NCI-H1930 (cell line): ENCODE measurements around the gene THSD7A.
"Not testable (repeated sequence)": the region's sequence is repeated elsewhere in the genome, so short reads cannot be mapped to it uniquely, and the experiment has no call there.

ENCODE experiments used
- DNase-seq, 2 experiments: peaks; one replicate each; lab custom pipeline; 2025; lab: John Stamatoyannopoulos, UW

Gene THSD7A

DNA sequence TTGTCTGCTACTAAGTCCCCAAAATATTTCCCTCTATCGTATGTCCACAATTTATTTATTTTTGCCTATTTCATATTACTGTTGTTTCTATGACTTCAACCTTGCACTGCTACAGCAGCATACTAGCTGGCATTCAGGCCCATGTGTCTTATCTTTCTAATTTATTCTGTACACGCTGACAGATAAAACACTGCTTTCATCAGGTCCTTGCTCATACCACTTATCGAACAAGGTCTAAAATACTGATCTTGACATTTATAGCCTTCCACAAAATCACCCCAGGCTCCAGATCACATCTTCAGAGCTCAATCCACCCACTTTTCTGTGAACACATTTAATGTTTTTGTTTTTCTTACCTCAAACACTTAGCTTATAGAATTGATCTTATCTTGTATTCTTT lies 374.6 kb downstream of the THSD7A start:
- no peak for DNase-seq

DNA sequence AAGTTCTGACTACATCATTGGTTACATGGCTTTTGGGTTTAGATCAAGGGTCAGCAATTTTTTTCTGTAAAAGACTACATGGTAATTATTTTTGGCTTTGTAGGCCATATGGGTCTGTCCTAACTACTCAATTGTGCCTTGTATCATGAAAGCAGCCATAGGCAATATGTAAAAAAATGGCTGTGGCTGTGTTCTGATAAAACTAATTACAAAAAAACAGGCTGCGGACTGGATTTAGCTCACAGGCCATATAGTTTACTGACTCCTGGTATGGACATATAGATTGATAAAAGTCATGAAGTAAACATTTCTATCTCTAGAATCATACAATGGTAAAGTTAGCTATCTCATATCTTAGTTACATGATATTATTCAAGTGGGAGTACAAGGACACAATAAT lies 375.4 kb downstream of the THSD7A start:
- no peak for DNase-seq

DNA sequence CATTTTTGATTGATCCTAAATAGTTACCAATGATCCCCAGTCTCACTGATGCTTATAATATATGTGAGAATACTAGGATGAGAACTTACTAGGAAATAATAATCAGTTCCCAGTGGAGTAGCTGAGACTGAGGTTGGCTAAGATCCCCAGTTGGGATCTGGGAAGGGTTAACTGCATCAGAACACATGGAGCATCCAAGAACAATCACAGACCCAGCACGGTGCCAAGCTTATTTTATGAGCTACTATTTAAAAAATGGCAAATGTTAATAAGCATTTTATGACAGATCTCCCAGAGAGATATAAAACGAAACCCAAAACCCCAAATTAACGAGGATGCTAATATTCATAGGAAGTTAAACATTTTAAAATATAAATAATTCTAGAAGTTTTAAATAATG lies 379.5 kb downstream of the THSD7A start:
- no peak for DNase-seq

DNA sequence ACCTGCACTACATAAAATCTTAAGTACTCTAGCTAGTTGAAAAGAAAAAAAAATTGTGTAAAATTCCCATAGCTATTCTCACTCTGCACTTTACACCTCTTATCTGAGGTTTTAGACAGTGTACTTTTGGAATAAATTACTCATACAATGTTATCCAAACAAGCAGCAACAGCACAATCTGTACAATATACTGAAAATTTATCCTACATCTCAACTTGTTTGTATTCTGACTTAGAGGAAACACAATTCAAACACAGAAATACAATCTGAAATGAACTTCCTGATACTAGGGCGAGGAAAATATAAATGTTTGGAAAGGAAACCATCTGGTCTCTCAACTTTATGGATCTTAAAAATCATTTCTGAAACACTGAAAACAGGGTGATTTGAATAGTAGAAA lies 381.7 kb downstream of the THSD7A start:
- no peak for DNase-seq

DNA sequence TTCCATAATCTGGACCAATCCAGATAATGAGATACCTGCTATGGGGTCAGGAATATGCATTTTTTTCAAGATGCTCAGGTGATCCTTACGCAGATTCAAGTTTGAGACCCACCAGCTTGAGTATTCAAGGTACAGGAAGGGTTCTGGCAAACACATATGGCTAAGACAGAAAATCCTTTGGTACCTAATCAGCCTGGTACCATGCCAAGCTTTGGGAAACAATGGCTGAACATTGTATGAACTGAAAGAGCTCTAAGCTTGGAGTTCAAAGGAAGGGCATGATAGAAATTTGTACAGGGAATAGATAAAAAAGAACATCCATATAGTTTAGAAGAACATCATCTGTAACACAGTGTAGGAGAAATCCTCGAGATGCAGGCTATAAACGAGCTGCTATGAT lies 382.7 kb downstream of the THSD7A start:
- DNase-seq: no peak

DNA sequence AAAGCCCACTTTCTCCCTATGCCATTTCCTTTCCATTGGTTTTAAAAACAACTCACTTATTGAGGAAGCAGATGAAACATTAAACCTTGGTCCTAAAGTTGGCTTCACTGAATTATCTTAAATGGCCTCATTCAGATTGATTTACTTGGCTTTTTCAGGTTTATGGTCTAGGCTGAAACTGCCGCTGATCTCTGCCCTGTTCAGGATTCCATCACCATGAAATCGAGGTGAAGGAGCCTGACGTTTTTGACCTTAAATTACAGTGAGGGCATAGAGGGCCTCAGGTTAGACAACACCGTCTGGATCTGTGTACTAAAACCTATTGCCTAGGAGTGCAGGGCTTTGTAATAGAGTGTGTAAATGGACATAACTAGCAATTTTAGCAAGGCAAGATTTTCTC lies 383.7 kb downstream of the THSD7A start:
- DNase-seq: no peak

DNA sequence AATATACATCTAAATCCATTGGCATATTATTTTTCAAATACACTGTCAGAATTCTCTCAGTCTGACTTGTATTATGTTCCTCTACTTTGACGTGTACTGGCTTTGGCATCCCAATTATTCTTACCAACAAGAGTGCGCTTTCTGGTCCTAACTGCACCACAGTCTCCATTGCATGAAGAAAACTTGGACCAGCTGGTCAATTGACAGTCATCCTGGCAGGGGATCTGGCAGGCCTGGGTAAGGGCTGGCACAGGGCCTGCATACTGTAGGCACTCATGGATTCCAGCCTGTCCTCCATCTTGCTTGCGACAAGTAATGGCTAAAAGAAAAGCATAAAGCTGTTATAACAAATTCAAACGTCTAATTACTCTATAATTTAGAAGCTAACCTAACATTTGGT lies 384.9 kb downstream of the THSD7A start:
- DNase-seq: no peak

DNA sequence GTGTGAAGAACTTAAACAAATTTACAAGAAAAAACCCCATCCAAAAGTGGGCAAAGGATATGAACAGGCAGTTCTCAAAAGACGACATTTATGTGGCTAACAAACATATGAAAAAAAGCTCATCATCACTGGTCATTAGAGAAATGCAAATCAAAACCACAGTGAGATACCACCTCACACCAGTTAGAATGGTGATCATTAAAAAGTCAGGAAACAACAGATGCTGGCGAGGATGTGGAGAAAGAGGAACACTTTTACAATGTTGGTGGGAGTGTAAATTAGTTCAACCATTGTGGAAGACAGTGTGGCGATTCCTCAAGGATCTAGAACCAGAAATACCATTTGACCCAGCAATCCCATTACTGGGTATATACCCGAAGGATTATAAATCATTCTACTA lies 388.1 kb downstream of the THSD7A start:
- not testable (repeated sequence) for DNase-seq

DNA sequence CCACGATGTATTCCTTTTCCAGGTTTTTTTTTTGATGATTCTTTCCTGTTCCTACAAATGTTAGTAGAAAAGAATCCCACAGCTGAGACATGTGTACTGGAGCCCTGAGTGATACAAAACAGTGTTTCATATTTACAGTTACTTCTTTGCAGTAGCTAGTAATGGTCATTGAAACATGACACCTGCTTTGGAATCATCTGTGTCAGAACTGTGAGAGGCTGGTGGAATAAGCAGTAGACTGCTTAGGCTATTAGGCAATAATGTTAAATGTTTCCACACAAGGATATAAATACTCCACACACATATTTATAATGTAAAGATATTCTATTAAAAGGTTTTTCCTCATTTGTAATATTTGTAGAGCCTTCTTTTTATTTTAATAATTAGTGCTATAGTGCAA lies 394.0 kb downstream of the THSD7A start:
- DNase-seq: no peak

DNA sequence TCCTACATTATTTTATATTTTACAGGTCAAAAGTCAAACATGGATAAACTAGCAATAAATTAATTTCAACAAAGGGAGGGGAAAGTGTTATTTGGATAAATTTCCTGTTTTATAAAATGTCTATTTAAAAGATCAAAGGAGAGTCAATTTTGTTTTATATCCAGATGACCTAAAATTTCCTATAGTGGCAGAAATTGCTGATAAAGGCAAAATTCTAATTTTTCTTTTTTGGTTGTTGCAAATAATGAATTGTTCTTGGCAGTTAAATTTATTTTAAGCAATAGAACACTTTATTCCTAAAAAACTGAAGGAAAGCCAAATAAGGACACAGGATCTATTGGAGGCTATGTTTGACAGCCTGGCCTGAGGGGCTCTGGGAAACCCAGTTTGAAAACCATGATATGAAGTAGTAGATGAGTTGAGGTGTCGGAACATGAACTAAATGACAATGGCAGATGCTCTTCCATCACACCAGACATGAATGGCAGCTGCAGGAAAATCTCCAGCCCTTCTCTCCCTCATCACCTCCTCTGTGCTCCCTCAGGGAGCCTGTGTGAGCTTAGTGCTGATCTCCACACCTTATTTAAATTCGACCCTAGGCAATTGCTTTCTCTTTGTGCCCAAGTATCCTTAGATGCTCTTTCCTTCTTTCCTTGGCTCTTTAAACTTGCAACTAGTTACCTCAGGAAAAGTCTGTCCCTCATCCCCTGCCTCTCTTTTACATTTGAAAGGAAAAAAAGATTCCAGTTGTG lies 395.0 kb downstream of the THSD7A start:
- DNase-seq: no peak

DNA sequence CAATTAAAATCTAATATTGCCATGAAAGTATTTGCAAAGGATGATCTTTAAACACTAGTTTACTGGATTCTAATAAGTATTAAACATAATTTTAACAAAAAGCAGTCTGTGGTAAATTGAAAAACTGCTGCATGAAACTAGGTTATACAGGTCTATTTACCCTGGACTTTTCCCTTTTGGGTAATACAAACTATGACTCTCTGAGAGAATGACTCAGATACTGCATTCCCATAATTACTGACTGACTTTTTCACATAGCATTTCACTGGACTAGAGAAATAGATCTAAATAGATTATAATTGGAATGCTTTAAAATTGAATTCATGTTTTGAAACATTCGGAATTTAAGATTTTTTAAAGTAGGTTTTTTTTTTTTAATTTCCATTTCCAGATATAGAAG lies 395.7 kb downstream of the THSD7A start:
- no peak for DNase-seq

DNA sequence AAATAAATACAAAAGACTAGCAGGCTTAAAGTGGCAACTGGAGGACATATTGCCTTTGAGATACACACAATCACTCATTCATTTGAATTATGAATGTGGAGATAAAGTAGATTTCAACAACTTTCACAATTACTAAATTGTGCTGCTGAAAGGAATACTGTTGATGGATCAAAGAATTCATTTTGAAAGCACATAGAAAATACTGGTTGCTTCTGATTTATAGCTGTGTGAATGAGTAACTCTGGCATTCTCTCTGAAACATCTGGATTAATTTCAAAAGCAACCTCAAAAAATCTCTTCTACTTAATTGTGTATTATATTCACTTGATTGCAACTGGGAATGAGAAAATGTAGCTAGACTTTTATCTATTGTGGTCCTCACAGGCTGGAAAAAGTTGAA lies 397.6 kb downstream of the THSD7A start:
- DNase-seq: no peak

DNA sequence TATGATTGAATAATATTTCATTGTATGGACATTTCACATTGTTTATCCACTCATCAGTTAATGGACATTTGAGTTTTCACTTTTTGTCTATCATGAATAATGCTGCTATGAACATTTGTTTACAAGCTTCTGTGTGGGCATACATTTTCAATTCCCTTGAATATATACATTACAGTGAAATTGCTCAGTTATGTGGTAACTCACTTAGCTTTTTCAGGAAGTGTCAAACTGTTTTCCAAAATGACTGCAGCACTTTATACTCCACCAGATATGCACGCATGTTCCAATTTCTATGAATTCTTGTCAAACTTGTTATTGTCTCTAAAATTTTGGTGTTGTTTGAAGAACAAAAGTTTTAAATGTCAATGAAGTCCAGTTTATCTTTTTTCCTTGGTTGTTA lies 401.2 kb downstream of the THSD7A start:
- no peak for DNase-seq

DNA sequence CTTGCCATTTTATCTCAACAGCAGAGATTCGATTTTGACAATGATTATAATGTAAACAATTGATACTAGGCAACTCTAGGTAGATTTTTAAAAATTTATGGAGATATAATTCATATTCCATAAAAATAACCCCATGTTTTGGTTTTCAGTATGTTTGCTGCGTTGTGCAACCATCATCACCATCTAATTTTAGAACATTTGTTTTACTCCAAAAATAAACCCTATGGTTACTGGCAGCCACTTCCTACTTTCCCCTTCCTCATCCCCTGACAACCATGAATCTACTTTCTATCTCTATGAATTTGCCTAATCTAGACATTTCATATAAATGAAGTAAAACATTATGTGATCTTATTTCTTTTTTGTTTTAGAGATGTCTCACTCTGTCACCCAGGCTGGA lies 401.9 kb downstream of the THSD7A start:
- DNase-seq: no peak

DNA sequence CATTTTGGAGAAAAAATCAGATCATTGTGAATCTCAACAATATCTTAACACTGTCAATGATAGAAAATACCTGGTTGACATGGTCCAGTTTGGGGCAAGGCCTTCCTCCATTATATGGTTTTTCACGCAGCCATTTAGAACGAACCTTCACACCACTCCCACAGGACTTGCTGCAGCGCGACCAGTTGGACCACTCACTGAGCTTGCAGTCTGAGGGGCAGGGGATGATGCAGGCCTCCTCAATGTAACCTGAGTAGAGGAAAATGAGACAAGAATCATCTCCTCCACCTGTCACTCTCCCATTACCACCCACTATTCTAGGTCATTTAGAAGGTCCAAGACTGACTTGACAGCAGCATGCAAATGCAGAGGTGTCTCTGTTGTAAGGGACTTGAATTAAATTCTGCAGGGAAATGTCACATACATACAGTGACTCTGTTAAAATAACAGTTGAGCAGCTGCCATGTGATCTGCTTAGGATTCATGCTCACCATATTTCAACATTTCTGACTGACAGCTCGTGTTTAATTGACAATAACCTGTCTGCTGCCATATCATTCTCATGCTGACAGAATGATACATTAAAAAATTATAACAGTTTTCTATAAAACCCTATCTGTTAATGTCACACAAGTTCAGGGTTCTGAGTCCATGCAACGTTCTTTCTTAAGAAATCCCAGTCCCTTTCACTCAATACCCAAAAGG lies 403.0 kb downstream of the THSD7A start:
- no peak for DNase-seq

DNA sequence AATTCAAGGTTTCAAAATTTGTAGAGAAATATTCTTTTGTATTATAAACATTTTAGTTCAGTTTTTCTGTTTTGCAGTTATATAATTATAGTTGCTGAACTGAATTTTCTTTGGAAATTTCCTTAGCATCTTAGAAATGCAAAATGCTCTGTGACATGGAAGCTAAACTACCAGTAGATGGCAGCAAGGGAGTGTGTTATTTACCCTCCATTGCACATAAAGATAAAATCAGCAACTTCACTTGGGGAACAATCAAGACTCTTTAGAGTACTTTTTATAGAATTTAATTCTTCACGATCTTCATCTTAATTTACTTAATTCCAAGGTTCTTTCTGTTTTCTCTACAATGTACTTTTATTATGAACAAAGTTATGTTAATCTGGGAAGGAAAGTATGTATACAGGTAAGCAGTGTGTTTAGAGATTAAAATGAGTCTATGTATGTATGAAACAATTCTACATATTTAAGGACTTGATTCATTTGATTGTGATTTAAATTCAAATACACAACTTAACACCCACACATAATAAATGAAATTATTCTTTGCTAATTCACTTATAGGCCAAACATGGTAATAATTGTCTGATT lies 404.2 kb downstream of the THSD7A start:
- peak; percentile 37 to 52 for DNase-seq

DNA sequence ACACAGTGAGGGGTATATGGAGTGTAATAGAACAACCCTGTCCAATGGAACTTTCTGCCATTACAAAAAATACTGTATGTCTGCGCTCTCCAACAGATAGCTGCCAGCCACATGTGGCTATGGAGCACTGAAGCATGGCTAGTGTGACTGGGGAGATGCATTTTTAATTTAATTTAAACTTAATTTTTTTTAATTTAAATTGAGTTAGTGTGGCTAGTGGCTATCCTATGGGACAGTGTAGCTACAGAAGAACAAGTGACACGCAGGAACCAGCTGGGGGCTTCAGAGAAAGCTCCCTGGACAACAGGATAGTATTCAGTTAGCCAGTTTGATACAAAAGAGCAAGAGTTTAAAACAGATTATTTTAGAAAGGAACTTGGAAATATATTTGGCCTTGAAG lies 408.0 kb downstream of the THSD7A start:
- DNase-seq: no peak

DNA sequence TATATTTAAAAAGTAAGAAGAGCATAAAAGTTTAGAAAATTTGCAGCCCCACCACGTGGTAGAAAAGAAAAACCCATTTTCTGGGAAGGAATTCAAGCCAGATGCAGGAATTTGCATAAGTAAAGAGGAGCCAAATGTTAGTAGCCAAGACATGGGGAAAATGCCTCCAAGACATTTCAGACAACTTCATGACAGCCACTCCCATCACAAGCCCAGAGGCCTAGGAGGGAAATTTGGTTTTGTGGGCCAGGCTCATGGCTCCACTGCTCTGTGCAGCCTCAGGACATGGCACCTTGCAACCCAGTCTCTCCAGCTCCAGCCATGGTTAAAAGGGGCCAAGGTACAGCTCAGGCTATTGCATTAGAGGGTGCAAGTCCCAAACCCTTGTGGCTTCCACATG lies 411.9 kb downstream of the THSD7A start:
- DNase-seq: no peak

DNA sequence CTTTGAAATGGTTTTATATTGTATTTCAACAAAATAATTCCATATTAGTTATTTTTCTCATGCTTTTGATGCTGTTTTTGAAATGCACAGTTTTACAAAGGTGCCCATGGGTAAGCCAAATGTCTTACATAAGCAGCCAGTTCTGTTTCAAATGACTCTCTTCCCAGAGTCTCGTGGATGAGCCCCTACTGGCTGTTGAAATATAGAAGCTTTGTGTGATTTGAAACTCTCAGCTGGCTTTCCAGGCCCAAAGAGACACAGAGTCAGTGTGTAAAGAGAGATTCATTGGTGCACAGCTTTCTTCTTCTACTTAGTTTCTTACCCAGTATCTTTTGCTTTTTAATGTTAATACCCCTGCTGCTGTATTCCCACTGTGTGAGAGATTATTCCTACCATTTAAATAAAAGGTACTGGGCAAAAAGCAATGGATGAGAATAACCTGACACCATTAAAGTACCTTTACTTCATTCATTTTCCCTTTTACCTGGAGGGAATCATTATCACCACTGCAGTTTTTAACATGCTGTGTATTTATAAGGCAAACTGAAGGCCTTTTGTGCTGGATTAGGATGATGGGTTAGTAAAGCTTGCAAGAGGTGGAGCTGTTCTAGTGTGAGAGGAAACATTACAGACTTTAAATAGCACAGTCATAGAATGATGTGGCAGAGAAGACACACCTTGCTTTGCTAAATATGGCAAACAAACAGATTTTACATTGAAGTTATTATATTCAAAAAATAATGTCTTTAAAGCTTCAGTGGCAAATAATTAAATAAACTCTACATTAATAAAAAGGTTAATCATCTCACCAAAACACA lies 415.1 kb downstream of the THSD7A start:
- DNase-seq: no peak

DNA sequence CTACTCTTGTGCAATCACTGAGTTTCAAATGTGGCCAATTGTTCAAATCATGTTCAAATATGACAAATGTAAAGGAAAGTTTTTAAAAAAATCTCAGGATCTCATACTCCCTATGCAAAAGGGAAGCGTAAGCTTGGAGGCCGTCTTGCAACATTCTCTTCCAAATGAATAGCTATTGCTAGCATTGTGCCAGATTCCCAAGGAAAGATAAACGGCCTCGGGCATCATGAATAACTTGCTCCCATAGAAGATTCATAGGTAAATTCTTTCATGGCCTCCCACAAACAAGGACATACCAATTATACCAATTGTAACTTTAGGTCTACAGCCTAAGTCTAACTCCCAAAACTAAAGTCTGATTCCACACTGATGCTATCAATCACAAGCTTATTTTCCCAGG lies 416.9 kb downstream of the THSD7A start:
- DNase-seq: no peak

DNA sequence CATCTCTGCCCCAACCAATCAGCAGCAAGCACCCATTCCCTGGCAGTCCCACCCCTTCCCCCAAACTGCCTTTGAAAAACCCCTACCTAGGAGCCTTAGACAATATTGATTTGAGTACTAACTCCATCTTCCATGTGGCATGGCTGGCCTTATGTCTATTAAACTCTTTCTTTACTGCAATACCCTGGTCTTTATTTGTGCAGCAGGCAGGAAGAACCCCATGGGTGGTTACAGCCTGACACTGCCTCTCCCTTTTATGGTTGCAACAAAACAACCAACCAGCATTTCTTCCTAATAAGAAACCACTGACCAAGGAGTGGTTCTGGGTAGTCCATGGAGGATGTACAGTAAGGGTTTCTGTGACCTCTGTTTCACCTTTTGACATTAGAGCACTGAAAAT lies 418.1 kb downstream of the THSD7A start:
- no peak for DNase-seq

DNA sequence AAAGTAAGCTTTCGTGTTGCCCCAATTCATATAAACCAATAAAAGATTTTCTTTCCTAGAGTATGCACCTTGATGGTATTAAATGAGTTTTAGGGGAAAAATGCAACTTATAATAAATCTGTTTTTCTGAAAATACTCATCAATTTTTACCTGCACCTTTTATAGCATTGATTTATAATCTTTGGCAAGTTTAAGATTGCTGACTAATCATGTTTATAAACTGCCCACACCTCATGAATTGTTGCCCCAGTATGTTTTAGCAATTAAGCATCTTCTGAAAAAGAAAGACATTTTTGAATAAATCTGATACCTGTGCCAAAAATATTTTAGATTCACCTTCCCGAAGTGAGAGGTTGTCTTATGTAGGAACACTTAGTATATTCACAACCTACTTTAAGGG lies 420.0 kb downstream of the THSD7A start:
- DNase-seq: no peak
